Stimulated activated CD4-positive, alpha-beta T cell treated with anti-CD3 and anti-CD28 coated beads, Interleukin-12 subunit alpha, Interleukin-12 subunit beta, amount 100 ng/mL, for 4 hours (primary cell): Measurements from ENCODE around the gene ARHGEF26.

Experiments used
- DNase-seq: peaks from one replicate; pipeline ENCODE4 v3.0.0-alpha.2; 2020

ARHGEF26 gene

DNA sequence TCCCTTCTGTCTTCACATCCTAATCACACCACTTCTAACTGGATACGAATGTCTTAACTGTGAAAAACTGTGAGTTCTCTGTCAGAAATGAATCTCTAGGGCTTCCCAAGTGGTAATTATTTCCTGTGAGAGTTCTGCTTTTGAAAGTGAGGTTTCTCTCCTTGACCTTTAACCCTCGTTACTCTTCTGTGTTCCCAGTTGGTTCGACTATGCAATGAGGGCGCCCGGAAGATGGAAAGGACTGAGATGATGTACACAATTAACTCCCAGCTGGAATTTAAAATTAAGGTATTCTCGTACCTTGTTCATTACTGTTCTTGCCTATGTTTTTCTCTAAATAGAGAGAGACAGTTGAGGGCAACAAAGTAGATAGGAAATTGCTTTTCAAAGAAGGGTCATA is 96.5 kb downstream of the ARHGEF26 start:
- DNase-seq = no peak

DNA sequence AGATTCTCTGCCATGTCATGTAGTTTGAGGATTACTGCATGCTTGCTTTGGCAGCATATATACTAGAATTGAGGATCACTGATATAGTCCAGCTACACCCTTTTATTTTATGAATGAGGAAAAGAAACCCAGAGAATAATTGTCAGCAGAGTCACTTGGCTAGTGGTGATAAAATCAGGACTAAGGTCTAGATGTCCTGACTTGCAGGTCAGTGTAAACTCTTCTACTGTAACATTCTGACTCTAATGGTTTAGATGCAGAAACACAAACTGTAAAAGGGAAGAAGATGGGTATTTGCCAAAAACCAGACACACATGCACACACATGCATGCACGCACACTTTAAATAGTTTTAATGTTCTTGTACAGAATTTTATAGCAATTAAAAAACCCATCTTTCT is 97.5 kb downstream of the ARHGEF26 start:
- DNase-seq = no peak

DNA sequence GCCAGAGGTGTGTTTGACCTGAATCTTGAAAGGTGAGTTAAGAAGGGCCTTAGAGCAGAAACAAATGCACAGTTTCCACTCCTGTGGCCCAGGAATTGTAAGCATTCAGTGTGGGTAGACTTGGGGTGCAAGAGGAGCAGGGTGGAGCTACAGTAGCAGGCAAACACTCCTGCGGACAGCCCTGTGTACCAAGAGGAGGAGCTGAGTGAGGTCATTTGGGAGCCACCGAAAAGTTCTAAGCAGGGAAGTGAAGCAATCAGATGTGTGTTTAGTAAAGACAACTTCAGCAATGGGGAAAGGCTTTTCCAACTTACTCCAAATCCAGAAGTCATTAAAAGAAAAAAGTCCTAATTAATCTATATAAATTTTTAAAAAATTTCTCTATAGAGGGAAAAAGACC is 99.3 kb downstream of the ARHGEF26 start:
- DNase-seq = no peak

DNA sequence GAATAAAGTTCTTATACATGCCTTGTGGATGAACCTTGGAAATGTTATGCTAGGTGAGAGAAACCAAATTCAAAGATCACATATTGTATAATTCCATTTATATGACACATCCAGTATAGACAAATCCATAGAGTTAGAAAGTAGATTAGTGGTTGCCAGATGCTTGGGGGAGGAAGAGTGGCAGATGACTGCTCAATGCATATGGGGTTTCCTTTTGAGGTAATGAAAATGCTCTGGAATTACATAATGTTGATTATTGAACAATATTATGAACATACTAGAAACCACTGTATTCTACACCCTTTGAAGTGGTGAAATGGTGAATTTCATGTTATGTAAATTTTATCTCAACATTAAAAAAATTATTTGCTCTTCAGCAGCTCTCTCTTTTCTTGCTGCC is 102.3 kb downstream of the ARHGEF26 start:
- DNase-seq = no peak

DNA sequence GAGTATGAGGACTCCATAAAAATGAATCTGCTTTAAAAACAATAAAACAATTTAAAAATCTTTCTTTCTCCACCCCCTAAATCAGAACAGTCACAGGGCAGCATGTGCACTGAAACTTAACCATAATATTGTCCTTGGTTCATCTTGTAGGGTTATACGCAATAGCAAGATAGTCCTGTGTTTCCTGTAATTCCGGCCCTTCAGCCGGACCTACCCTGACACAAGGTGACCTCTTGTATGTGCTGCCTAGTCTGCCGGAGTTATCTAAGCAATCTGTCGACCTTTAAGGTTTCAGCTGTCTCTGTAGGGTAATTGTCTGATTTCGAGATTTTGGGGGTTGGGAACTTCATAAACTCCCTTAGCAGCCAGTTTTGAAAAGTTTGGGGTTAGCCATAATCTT is 103.2 kb downstream of the ARHGEF26 start:
- no peak for DNase-seq

DNA sequence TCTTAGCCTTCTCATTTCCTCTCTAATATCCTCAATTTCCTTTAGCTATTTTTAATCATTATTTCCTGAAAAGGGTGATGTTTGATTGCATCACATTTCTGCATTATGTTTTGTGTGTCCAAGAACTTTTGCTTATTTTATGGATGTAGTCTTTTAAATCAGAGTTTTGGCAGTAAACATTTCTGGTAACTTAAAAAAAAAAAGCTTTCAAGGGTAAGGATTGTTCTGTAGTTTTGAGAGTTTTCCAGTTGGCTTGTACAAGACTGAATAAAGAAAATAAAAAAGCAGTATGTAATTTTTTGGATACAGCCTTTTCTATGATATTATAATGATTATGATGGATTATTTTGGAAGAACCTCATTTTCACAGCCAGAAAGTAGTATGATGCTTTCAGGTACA is 103.7 kb downstream of the ARHGEF26 start:
- DNase-seq = no peak

DNA sequence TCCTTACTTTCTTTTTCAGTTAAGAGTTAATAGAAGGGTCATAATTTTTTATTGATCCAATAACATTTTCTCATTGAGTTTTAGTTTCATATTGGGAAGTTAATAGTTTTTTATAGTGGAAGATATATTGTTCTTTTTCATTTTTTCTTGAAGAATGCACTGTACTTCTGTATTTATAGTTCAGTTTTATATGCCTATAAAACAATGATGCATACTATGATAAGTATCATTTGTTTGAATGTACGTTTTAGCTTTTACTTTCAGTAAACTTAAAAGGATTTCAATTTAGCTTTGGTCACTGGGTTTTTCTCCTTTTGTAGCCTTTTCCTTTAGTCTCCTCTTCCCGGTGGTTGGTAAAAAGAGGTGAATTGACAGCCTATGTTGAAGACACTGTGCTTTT is 104.3 kb downstream of the ARHGEF26 start:
- no peak for DNase-seq

DNA sequence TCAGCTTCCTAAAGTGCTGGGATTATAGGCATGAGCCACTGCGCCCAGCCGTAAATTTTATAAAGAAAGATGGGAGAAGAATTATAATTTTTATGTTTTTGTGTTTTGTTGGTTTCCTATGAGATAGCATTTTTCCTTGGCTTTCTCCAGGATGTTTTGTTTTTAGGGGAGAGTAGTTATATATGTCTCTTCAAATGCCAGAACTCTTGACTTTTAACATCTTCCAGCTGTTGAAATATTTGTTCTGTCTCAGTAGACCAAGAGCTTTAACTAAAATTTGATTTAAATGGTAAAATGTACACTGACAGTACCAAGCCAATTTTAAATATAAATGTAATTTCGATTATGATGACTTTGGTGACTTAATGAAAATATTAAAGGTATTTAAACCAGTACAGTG is 106.3 kb downstream of the ARHGEF26 start:
- no peak for DNase-seq

DNA sequence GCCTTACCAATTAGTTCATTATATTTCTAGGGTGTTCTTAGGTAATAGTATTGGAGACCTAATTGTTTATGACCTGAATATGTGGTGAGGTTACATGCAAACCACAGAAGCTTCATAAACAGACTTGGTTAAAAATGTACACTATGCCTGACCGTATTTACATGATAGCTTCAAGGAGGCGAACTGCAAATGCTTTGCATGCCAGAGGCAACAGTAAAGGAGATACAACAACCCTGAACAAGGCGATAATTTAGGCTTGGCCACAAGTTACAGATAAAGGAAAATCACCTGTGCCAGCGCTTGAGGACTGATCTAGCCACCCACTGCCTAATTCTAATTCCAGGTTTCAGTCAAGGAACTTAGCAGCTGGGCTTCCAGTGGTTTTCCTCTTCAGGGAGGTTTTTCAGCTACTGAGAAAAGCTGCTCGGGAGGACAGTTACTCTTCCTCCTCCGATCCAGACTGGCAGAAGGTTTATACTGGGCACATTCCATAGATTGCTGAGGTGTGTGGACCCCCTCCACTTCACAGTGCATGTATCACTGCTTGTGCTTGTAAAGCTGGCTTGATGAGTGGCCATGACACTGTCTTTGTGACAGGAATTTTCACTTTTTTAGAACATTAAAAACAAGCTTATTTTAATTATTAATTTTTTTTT is 107.5 kb downstream of the ARHGEF26 start:
- no peak for DNase-seq

DNA sequence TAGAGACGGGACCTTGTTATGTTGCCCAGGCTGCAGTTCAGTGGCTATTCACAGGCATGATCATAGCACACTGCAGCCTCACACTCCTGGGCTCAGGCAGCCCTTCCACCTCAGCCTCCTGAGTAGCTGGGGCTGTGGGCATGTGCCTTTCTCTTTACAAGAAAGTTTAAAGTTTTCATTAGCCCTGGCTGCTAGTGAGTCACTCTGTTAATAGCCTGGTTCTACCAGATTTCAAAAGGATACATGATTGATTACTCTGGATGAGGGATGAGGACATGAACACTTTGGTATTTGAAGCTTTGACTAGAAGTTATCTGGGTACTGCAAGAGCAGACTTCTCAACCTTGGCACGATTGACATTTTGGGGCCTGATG is 108.0 kb downstream of the ARHGEF26 start:
- no peak for DNase-seq

DNA sequence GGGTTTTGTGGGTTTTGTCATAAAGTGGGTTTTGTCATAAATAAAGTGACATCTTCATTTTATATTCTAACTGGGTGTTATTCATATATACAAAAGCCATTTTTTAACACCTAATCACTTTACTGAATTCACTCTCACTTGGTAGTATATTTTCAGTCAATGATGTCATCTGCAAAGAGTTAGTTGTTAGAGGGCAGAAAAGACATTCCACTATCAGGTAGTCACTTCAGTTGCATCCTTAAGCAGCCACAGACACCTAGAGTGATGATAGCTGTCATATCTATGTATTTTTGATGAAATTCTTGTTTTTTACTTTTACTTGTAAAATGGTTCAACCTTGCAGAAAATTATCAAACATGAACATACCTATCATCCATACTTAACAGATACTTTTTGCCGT is 114.1 kb downstream of the ARHGEF26 start:
- no peak for DNase-seq

DNA sequence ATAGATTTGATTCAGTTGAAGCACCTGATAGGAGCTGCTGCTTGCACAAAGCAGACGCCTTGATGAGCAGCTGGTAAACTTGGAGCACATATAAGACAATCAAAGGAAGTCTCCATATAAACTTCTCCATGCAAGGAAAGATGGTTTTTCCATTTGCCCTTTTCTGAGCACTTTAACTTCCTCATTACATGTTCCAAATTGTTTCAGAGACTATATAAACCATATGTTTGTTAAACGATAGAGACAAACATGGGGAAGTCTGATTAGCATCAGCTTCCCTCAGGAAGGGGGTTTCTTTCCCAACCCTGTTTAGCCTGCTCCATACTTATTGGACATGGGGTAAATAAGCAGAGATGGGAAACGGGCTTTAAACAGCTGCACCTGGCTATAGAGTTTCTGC is 115.1 kb downstream of the ARHGEF26 start:
- DNase-seq = no peak

DNA sequence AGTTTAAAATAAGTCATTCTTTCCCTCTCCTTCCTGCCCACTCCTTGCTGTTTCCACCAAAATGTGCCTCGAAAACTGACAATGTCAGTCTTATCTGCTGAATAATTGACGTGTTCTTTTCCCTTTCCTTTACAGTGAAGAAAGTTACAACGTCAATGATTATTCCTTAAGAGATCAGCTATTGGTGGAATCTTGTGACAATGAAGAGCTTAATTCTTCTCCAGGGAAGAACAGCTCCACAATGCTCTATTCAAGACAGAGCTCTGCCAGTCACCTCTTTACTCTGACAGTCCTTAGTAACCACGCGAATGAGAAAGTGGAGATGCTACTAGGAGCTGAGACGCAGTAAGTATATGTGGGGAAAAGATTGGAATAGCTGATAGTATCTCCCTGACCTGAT is 119.0 kb downstream of the ARHGEF26 start:
- no peak for DNase-seq

DNA sequence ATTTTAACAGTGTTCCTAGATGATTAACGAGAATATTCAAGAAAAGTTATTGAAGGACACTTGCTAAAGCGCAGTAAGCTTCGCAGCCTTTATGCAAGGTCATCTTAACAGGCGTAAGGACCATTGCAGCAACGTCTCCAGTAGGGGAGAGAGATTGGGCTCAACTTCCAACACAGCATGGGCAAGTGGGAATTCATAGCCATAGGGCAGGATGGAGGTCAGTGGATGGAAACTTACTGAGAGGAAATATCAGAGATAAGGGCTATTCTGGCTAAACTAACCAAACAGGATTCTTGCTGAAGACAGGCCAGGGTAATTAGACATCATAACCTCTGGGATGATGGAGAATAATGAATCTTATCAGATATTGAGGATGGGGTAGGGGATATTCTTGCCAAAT is 120.3 kb downstream of the ARHGEF26 start:
- DNase-seq = no peak

DNA sequence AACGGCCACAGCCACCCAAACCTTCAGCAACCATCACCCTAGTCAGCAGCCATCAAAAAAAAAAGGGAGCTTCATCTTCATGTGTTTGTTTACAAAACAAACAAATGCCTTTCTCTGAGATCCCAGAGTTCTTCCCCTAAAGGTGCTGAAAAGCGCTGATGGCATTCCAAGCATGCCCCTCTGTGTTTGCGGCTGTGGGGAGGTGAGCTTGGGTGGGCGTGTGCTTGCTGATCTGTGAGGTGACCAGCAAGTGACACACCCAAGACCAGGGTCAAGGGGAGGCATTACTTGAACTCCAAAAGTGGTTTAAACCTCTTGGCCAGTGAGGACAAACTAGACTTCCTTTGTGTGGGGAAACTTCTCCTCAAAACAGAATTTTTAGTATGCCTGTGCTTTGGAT is 121.6 kb downstream of the ARHGEF26 start:
- DNase-seq = no peak

DNA sequence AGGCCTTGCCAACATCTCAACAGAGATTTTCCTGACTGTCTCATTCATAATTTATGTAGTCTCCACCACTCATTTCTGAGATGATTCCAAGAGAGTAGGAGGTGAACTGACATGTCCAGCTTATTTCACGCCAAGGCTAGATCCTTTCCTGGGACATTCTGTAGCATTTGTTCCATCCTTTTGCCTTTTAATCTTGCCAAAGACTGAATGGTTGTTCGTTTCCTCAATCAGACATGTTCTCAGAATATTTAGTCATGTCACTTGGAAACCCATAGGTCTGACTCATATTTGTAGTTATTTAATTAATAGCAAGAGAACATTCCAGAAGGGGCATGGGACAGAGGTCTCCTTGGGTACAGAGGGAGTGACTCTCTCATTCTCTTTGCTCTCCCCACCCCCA is 122.2 kb downstream of the ARHGEF26 start:
- DNase-seq = no peak

DNA sequence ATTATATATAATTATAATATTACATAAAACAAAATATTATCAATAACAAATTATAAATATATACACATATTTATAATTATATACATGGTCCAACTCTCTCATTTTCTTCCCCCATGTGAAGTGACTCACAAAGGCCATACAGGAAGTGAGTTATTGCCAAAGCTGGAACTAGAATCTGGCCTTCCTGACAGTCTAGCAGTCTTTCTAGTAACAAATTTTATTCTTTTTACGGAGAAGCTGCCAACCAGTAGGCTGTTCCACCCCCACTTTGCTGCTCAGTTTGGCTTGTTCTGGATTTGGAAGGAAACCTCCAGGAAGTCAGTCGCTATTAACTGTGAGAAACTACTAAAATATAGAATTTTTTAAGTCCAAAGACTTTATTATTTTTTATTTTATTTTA is 123.5 kb downstream of the ARHGEF26 start:
- no peak for DNase-seq

DNA sequence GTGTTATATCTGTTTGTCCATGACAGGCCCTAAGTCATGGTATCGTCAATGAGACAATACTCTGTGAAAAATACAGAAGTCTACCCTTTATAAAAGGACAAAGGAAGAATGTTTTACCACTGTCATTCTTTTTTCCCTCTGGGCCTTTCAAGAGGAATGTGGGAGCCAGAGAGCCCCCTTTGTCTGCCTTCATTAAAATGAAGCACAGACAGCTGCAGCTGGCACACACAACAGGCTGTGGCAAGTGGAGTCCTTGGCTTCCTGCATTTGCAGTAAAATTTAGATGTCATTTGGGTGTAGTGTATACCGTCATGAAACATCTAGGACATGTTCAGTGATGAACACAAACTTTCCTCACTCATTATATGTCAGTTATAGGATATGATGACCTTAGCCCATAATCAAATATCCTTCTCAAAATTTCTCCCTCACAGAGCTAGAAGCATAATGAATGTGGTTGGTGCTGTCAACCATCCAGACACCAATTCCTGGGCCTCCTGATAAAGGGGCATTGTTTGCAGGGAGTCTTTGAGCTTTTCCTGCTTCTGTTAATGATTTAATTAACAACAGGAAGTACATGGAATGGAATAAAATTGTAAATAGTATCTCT is 126.7 kb downstream of the ARHGEF26 start:
- DNase-seq = no peak

DNA sequence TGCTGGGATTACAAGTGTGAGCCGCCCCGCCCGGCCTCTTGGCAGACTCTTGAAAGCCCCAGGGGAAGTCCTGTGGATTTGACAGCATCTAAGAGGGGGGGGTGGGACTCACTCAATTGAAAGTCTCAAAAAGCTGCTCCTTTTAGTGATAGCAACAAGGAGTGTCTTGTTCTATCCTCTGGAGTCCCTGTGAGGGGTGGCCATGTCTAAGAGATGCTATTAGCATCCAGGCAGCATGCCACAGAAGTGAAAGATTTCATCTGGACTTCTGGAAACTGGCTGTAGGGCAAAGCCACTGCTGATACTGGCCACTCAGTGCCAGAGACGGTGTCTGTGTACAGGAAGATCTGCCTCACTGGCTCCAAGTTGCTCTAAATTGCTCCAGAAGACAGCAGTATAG is 129.1 kb downstream of the ARHGEF26 start:
- no peak for DNase-seq

DNA sequence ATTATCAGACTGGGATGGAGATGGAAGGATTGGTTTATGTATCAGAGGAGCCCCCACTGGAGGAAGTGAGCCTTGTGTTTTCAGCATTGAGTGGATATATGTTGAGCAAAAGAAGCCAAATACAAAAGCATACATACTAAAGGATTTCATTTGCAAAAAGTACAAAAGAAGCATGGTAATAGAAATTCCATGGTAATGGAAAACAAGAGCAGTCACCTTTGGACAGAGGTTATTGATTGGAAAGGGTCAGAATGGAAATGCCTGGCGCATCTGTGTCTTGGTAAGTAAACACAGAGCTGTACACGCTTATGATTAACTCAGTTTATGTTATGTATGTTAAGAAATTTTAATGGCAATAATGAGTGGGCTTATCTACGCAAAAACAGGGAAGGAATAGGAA is 130.4 kb downstream of the ARHGEF26 start:
- no peak for DNase-seq

DNA sequence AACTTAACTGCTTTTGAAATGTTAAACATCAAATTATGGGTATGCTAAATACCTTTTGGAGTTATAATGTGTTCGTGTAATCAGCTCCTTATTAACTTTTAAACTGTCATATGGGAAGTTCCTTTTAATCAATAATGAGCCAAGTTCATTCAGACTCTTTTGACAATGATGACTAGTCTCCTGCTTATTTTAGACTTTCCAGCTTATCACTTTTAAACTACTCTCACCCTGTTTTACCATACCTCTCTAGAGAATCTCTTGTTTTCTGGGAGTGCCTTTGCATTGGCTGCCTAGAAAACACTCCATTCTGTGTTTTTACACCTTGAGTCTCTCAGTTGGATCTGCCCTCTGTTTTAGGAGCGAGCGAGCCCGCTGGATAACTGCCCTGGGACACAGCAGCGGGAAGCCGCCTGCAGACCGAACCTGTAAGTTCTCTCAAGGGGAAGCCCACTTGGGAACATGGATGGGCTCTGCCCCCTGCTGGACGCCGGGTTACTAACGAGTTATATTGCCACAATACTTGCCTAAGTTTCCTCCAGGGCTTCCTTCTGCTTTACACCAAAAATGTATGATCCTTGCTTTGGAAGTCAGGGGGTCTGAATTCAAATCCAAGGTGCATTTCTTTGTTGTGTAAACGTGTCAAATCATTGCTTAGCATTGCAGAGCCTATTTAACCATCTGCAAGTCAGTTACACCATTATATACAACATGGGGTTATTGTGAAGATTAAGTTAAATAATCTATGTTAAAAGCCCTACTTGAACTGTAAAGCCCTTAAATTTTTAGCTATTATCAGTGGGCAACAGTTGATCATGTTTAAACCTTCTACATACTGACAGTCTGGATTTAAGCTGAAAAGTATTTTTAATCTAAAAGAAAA is 131.8 kb downstream of the ARHGEF26 start:
- peak; percentile 67 for DNase-seq

DNA sequence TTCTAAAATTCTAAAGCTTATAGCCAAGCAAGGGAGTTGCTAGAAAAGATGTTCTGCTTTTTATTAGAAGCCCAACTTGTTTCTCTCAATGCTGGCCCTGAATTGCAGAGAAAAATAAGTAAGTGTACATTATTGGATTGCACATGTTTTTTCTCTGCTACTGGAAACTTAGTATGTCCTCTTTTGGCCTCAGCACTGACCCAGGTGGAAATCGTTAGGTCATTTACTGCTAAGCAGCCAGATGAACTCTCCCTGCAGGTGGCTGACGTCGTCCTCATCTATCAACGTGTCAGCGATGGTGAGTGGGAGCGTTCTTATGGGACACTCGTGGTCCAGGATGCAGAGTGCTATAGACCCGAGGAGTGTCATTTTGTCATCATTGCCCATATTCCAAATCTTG is 133.3 kb downstream of the ARHGEF26 start:
- no peak for DNase-seq

DNA sequence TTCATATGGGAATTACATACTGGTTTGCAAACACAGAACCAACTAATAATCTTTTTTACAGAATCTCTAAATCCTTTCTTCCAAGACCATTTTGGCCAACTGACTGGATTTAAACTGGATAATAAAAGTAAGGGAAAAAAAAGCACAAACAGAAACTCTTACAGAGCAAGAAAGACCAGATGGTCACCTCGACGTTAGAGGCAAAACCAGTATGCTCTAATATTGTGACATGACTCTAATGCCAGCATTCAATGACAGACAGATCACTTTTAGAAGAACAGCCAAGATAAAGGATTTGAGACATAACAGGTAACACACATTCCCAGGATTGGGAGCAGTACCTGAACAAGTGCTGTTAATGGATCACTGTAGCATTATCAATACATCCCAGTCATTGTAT is 152.2 kb downstream of the ARHGEF26 start:
- no peak for DNase-seq

DNA sequence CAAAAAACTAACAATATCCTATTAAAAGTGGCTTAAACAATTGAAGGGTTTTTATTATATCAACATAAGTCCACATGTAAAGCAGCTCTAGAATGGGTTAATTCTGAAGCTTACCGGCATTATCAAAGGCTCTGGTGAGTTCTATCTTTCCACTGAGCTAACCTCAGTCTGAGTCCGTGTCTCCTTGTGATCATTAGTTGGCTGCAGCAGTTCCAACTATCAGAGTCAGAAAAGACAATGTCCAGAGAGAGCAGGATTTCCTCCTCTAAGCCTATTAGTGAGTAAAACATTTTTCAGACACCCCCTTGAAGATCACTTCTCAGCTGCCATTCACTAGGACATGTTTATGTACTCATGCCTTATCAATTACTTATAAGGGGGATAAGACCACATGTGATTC is 153.2 kb downstream of the ARHGEF26 start:
- no peak for DNase-seq
